Chondrocyte (in vitro differentiated cells): ENCODE results near the gene TSC22D1. TPM values are rescaled to one million over a fixed set of nuclear protein-coding genes. Genes with fewer than 3 reads are reported as not detected.

Experiments
- DNase-seq: peaks from one replicate; pipeline ENCODE4 v3.0.0; 2021; ENCODE audit warnings: mixed read lengths, low spot score
- H3K27ac Mint-ChIP-seq: one replicate; pipeline ENCODE4 v1.8.0; 2021; ENCODE audit warnings: mild to moderate bottlenecking, moderate library complexity, mixed read lengths; ENCODE audit not compliant: unreplicated experiment
- H3K27me3 Mint-ChIP-seq: 2 replicates; pipeline ENCODE4 v1.8.0; 2021; ENCODE audit warnings: low read depth, mixed read lengths
- H3K36me3 Mint-ChIP-seq: 2 replicates; pipeline ENCODE4 v1.8.0; 2021; ENCODE audit warnings: low read depth, mixed read lengths
- H3K4me1 Mint-ChIP-seq: 2 replicates; pipeline ENCODE4 v1.8.0; 2021; ENCODE audit warnings: low read depth, mild to moderate bottlenecking, mixed read lengths
- H3K4me3 Mint-ChIP-seq: one replicate; pipeline ENCODE4 v1.8.0; 2021; ENCODE audit warnings: mild to moderate bottlenecking, moderate library complexity, mixed read lengths; ENCODE audit not compliant: unreplicated experiment
- H3K9me3 Mint-ChIP-seq: 2 replicates; pipeline ENCODE4 v1.8.0; 2021; ENCODE audit warnings: low read depth, mixed read lengths
- total RNA-seq: library from RNA; stranded (reverse); gene quantifications from 3 replicates; pipeline ENCODE4 v1.2.1, GENCODE V29; 2021
- TF ChIP-seq, protein P1 (sequence below): fragments of 200-600 bp; sonication (generic); IDR thresholded peaks from 2 replicates; pipeline ENCODE4 v1.5.0; 2021; ENCODE audit warnings: antibody characterized with exemption, mild to moderate bottlenecking, moderate library complexity

TSC22D1 gene
- total RNA-seq, 1 donor from 2014 or later, result 125 TPM

DNA sequence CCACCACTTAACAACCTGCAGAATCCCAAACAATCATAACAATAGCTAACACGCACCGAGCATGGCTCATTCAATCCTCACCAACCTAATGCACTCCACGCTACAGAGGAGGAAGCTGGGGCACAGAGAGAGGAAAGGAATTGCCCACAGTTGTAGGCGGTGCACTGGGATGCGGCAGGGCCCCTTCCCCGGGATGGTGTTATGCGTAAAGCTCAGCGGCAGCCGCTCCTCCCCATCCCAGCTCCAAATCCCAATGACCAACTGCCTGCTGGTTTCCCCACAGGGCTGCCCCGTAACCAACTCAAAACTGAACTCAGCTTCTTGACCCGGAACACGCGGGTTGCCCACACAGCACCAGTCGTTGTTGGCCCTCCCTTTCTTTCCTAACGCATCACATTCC is 160.3 kb downstream of the TSC22D1 start:
- H3K27ac Mint-ChIP-seq, result no peak overlapping the region
- H3K4me3 Mint-ChIP-seq, result no peak overlapping the region
- no peaks in the 10 kb centered on the region for H3K27me3 Mint-ChIP-seq
- H3K9me3 Mint-ChIP-seq, result no peaks in the 10 kb centered on the region
- H3K4me1 Mint-ChIP-seq, result peaks cover 9% of the 10 kb centered on the region
- TF ChIP-seq, protein P1, sequence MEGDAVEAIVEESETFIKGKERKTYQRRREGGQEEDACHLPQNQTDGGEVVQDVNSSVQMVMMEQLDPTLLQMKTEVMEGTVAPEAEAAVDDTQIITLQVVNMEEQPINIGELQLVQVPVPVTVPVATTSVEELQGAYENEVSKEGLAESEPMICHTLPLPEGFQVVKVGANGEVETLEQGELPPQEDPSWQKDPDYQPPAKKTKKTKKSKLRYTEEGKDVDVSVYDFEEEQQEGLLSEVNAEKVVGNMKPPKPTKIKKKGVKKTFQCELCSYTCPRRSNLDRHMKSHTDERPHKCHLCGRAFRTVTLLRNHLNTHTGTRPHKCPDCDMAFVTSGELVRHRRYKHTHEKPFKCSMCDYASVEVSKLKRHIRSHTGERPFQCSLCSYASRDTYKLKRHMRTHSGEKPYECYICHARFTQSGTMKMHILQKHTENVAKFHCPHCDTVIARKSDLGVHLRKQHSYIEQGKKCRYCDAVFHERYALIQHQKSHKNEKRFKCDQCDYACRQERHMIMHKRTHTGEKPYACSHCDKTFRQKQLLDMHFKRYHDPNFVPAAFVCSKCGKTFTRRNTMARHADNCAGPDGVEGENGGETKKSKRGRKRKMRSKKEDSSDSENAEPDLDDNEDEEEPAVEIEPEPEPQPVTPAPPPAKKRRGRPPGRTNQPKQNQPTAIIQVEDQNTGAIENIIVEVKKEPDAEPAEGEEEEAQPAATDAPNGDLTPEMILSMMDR, result no peak
- no peak for DNase-seq
- H3K36me3 Mint-ChIP-seq, result no peaks in the 10 kb centered on the region

DNA sequence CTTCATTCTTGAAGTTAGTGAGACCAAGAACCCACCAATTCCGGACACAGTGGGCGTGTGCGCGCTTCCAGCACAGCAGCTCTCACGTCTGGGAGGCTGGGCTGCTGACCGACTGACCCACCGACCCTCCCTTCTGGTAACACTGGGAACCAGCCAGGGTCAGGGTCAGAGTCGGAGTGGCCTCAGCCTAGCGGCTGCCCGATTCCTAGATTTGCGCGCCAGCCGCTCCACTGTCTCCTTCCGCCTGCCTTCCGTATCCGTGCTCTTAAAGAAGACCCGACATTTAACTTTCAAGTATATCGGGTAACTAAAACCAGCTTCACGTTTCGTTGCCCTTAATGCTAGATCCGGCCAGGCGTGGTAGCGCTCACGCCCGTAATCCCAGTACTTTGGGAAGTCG is 161.4 kb downstream of the TSC22D1 start:
- TF ChIP-seq, protein P1, result no peak
- H3K4me3 Mint-ChIP-seq, result no peak overlapping the region
- no peak overlapping the region for H3K27ac Mint-ChIP-seq
- H3K36me3 Mint-ChIP-seq, result no peaks in the 10 kb centered on the region
- H3K4me1 Mint-ChIP-seq, result peaks cover 9% of the 10 kb centered on the region
- DNase-seq, result no peak
- H3K27me3 Mint-ChIP-seq, result no peaks in the 10 kb centered on the region
- no peaks in the 10 kb centered on the region for H3K9me3 Mint-ChIP-seq

DNA sequence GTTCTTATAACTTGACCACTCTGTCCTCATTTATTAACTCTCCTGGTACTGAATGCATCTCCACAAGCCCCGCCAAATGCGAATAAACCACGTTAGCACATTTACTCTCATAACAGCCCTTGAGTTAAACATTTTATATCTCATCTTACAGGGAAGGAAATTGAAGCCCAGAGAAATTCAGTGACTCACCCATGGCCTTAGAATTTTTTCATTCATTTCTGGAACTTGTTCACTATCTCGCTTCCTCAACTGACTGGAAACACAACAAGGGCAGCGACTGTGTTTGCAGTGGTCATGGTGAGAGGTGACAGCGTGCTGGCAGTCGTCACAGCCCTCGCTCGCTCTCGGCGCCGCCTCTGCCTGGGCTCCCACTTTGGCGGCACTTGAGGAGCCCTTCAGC is 163.0 kb downstream of the TSC22D1 start:
- no peaks in the 10 kb centered on the region for H3K9me3 Mint-ChIP-seq
- H3K4me1 Mint-ChIP-seq, result peaks cover 9% of the 10 kb centered on the region
- no peak overlapping the region for H3K27ac Mint-ChIP-seq
- no peak for DNase-seq
- H3K4me3 Mint-ChIP-seq, result no peak overlapping the region
- no peaks in the 10 kb centered on the region for H3K36me3 Mint-ChIP-seq
- no peaks in the 10 kb centered on the region for H3K27me3 Mint-ChIP-seq
- TF ChIP-seq, protein P1, result no peak

DNA sequence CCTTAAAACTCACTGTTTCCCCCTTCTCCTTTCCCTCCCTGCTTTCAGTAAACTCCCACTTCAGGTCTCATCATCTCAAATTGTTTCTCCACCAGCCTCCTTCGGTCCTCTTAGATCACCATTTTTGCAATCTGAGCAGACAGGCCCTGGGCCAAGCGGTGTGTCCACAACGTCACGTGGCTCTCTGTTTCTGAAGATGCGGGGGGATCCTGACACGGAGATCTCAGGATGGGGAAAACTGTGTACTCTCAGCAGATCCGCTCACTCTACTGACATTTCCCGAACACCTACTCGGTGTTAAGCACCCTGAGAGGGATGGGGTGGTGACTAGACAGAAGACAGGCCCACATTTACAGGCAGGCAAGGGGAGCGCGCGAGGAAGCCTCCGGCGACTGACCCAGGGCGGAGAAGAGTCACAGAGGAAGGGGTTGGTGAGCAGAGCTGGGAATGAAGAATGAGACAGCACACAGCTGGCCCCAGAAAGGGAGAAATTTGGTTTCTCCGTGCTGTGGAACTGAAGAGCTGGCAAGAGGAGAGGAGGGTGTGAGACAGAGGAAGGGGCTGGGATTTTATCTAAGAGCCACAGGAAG is 163.7 kb downstream of the TSC22D1 start:
- H3K36me3 Mint-ChIP-seq, result no peaks in the 10 kb centered on the region
- H3K27me3 Mint-ChIP-seq, result no peaks in the 10 kb centered on the region
- H3K9me3 Mint-ChIP-seq, result no peaks in the 10 kb centered on the region
- TF ChIP-seq, protein P1, result no peak
- no peak overlapping the region for H3K27ac Mint-ChIP-seq
- no peak for DNase-seq
- H3K4me1 Mint-ChIP-seq, result peaks cover 6% of the 10 kb centered on the region
- H3K4me3 Mint-ChIP-seq, result no peak overlapping the region

DNA sequence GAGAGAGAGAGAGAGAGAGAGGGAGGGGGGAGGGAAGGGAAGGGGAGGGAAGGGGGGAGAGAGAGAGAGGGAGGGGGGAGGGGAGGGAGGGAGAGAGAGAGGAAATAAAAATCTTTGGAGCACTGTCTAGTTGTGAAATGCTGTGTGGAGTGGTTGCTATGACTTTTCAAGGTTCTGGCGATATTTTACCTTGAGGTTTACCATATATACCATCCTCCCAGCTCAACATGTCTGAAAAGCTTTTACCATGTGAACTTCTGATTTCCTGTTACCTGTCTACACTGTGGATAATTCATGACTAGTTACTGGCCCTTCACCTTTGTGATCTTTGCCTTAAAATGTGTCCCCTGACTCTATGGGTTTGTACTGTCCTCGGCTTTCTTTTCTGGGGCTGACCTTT is 164.3 kb downstream of the TSC22D1 start:
- Mint-ChIP-seq H3K27ac (no peak overlapping the region), H3K36me3 (no peaks in the 10 kb centered on the region), H3K4me1 (peaks cover 5% of the 10 kb centered on the region), H3K9me3 (no peaks in the 10 kb centered on the region), H3K4me3 (no peak overlapping the region), H3K27me3 (no peaks in the 10 kb centered on the region)
- no peak for DNase-seq
- TF ChIP-seq, protein P1, result no peak
